Activated CD4-positive, alpha-beta memory T cell treated with anti-CD3 and anti-CD28 coated beads, Interleukin-2, amount 10 ng/mL, durations not matched to agents 7 days and 5 days (primary cell): ENCODE results near the gene OTUD4. TPM values are rescaled to one million over a fixed set of nuclear protein-coding genes. Genes with fewer than 3 reads are reported as not detected.

ENCODE experiments used
- CTCF ChIA-PET: fragments of 350-600 bp; sonication (Branson Sonifier 250); formaldehyde crosslinking; loops from one replicate; lab custom pipeline; 2021; ENCODE audit warnings: antibody characterized with exemption, inconsistent platforms; lab: Charles Lee
- POLR2A ChIA-PET: fragments of 350-600 bp; sonication (Branson Sonifier 250); formaldehyde crosslinking; loops from one replicate; lab custom pipeline; 2021; ENCODE audit warnings: antibody characterized with exemption; lab: Charles Lee
- DNase-seq: peaks from one replicate; pipeline ENCODE4 v3.0.0-alpha.2; 2020
- H3K27ac Mint-ChIP-seq: one replicate; pipeline ENCODE4 v1.8.0; 2021; ENCODE audit warnings: mild to moderate bottlenecking, mixed read lengths
- H3K27me3 Mint-ChIP-seq: one replicate; pipeline ENCODE4 v1.8.0; 2021; ENCODE audit warnings: mixed read lengths
- H3K36me3 Mint-ChIP-seq: one replicate; pipeline ENCODE4 v1.8.0; 2021; ENCODE audit warnings: low read depth, mixed read lengths
- H3K4me1 Mint-ChIP-seq: one replicate; pipeline ENCODE4 v1.8.0; 2021; ENCODE audit warnings: mixed read lengths
- H3K4me3 Mint-ChIP-seq: one replicate; pipeline ENCODE4 v1.8.0; 2021; ENCODE audit warnings: mild to moderate bottlenecking, mixed read lengths
- H3K9me3 Mint-ChIP-seq: one replicate; pipeline ENCODE4 v1.8.0; 2021; ENCODE audit warnings: mixed read lengths
- total RNA-seq, 2 experiments: library from RNA; stranded (reverse); gene quantifications; one replicate each; pipeline ENCODE4 v1.2.3, GENCODE V29; 2021

Gene OTUD4
- total RNA-seq, 2 experiments from 2014 or later = 45.8 to 51.2 TPM

GRCh38 chr4:145177511-145177905 lies 2.9 kb downstream of the OTUD4 start:
- H3K36me3 Mint-ChIP-seq = peaks cover 28% of the 10 kb centered on the region

GRCh38 chr4:145176641-145177432 lies 3.6 kb downstream of the OTUD4 start:
- peak overlapping the region; percentile 87 for H3K4me3 Mint-ChIP-seq

More at GRCh38 chr4:145177511-145177905, 2.9 kb downstream of the OTUD4 start:
- ChIA-PET CTCF (interaction anchor here (0.7 to 3.5 kb wide), 7 partner anchors 23 to 439 kb away, joined by 3 to 16 read pairs (median 4); partner anchors contain the start of genes ABCE1 and ANAPC10), POLR2A (interaction anchor here (0.8 to 5.5 kb wide), 10 partner anchors 8 to 441 kb away, joined by 3 to 85 read pairs (median 8); partner anchors contain the start of genes ABCE1, ANAPC10 and MMAA)
- Mint-ChIP-seq H3K9me3 (no peaks in the 10 kb centered on the region), H3K4me3 (peak overlapping the region; percentile 87), H3K4me1 (peaks cover 44% of the 10 kb centered on the region), H3K27ac (peak overlapping the region; percentile 95), H3K27me3 (no peaks in the 10 kb centered on the region)
- no peak for DNase-seq

GRCh38 chr4:145171911-145172310 lies 8.5 kb downstream of the OTUD4 start:
- H3K36me3 Mint-ChIP-seq = peaks cover 54% of the 10 kb centered on the region
- no peak for DNase-seq
- ChIA-PET CTCF (no interaction called here), POLR2A (no interaction called here)
- H3K27me3 Mint-ChIP-seq = no peaks in the 10 kb centered on the region
- H3K4me1 Mint-ChIP-seq = peaks cover 43% of the 10 kb centered on the region
- no peaks in the 10 kb centered on the region for H3K9me3 Mint-ChIP-seq
- H3K4me3 Mint-ChIP-seq = no peak overlapping the region
- no peak overlapping the region for H3K27ac Mint-ChIP-seq

More at GRCh38 chr4:145176641-145177432, 3.6 kb downstream of the OTUD4 start:
- Mint-ChIP-seq H3K9me3 (no peaks in the 10 kb centered on the region), H3K27me3 (no peaks in the 10 kb centered on the region), H3K4me1 (peaks cover 42% of the 10 kb centered on the region), H3K27ac (peak overlapping the region; percentile 95), H3K36me3 (peaks cover 31% of the 10 kb centered on the region)
- no peak for DNase-seq
- CTCF ChIA-PET = interaction anchor here (1.0 to 3.5 kb wide), 6 partner anchors 22 to 440 kb away, joined by 3 to 16 read pairs (median 4); partner anchors contain the start of genes ABCE1 and ANAPC10
- POLR2A ChIA-PET = interaction anchor here (0.9 to 5.1 kb wide), 9 partner anchors 9 to 77 kb away, joined by 3 to 85 read pairs (median 6); partner anchors contain the start of genes ABCE1 and ANAPC10

GRCh38 chr4:145170223-145170622 lies 10.2 kb downstream of the OTUD4 start:
- ChIA-PET POLR2A (interaction anchor here (1.0 to 2.2 kb wide), 4 partner anchors 8 to 19 kb away, joined by 3 to 7 read pairs (median 3); no protein-coding TSS in a partner anchor), CTCF (no interaction called here)
- no peak for DNase-seq
- H3K4me3 Mint-ChIP-seq = no peak overlapping the region
- no peaks in the 10 kb centered on the region for H3K9me3 Mint-ChIP-seq
- no peak overlapping the region for H3K27ac Mint-ChIP-seq
- H3K36me3 Mint-ChIP-seq = peaks cover 61% of the 10 kb centered on the region
- H3K27me3 Mint-ChIP-seq = no peaks in the 10 kb centered on the region
- peaks cover 39% of the 10 kb centered on the region for H3K4me1 Mint-ChIP-seq

GRCh38 chr4:145168581-145169187 lies 11.7 kb downstream of the OTUD4 start:
- Mint-ChIP-seq H3K36me3 (peaks cover 49% of the 10 kb centered on the region), H3K4me3 (no peak overlapping the region), H3K27ac (no peak overlapping the region), H3K9me3 (no peaks in the 10 kb centered on the region), H3K27me3 (no peaks in the 10 kb centered on the region), H3K4me1 (peaks cover 28% of the 10 kb centered on the region)
- ChIA-PET CTCF (no interaction called here), POLR2A (interaction anchor here (0.9 to 2.7 kb wide), 4 partner anchors 9 to 66 kb away, joined by 3 to 11 read pairs (median 6); no protein-coding TSS in a partner anchor)
- DNase-seq = no peak

- Mint-ChIP-seq H3K4me3 (no peak overlapping the region), H3K27ac (no peak overlapping the region), H3K4me1 (peaks cover 24% of the 10 kb centered on the region), H3K36me3 (peaks cover 47% of the 10 kb centered on the region), H3K9me3 (no peaks in the 10 kb centered on the region), H3K27me3 (no peaks in the 10 kb centered on the region)
- CTCF ChIA-PET = no interaction called here
- DNase-seq = no peak
- POLR2A ChIA-PET = interaction anchor here (0.9 to 2.7 kb wide), 3 partner anchors 9 to 65 kb away, joined by 3 to 11 read pairs (median 6); no protein-coding TSS in a partner anchor
These were observed 12.5 kb downstream of the OTUD4 start for GRCh38 chr4:145167887-145168286.

GRCh38 chr4:145161549-145161948 lies 18.8 kb downstream of the OTUD4 start:
- Mint-ChIP-seq H3K9me3 (no peaks in the 10 kb centered on the region), H3K27ac (no peak overlapping the region), H3K4me3 (no peak overlapping the region), H3K4me1 (peaks cover 11% of the 10 kb centered on the region), H3K27me3 (no peaks in the 10 kb centered on the region), H3K36me3 (peaks cover 38% of the 10 kb centered on the region)
- DNase-seq = no peak
- ChIA-PET CTCF (interaction anchor here (1.1 kb wide), 1 partner anchor 100 kb away, joined by 3 read pairs; no protein-coding TSS in a partner anchor), POLR2A (interaction anchor here (0.9 to 1.4 kb wide), 4 partner anchors 9 to 20 kb away, joined by 3 to 4 read pairs (median 4); no protein-coding TSS in a partner anchor)

GRCh38 chr4:145156986-145157385 lies 23.4 kb downstream of the OTUD4 start:
- ChIA-PET POLR2A (interaction anchor here (1.1 kb wide), 1 partner anchor 25 kb away, joined by 3 read pairs; no protein-coding TSS in a partner anchor), CTCF (interaction anchor here (0.7 kb wide), 1 partner anchor 500 kb away, joined by 3 read pairs; no protein-coding TSS in a partner anchor)
- no peaks in the 10 kb centered on the region for H3K9me3 Mint-ChIP-seq
- peaks cover 29% of the 10 kb centered on the region for H3K4me1 Mint-ChIP-seq
- DNase-seq = no peak
- H3K36me3 Mint-ChIP-seq = peaks cover 67% of the 10 kb centered on the region
- no peak overlapping the region for H3K4me3 Mint-ChIP-seq
- no peak overlapping the region for H3K27ac Mint-ChIP-seq
- no peaks in the 10 kb centered on the region for H3K27me3 Mint-ChIP-seq

- Mint-ChIP-seq H3K4me3 (no peak overlapping the region), H3K27me3 (no peaks in the 10 kb centered on the region), H3K36me3 (peaks cover 63% of the 10 kb centered on the region), H3K27ac (no peak overlapping the region), H3K4me1 (peaks cover 29% of the 10 kb centered on the region), H3K9me3 (no peaks in the 10 kb centered on the region)
- no peak for DNase-seq
- POLR2A ChIA-PET = interaction anchor here (0.9 to 1.7 kb wide), 3 partner anchors 22 to 462 kb away, joined by 3 to 8 read pairs (median 3); no protein-coding TSS in a partner anchor
- CTCF ChIA-PET = interaction anchor here (0.6 to 1.3 kb wide), 8 partner anchors 14 to 926 kb away, joined by 3 to 5 read pairs (median 3); partner anchors contain the start of genes ABCE1 and ANAPC10
These were observed 25.0 kb downstream of the OTUD4 start for GRCh38 chr4:145155268-145155870.

- no peak for DNase-seq
- peaks cover 69% of the 10 kb centered on the region for H3K36me3 Mint-ChIP-seq
- POLR2A ChIA-PET = interaction anchor here (0.9 to 1.7 kb wide), 3 partner anchors 10 to 462 kb away, joined by 3 to 8 read pairs (median 3); no protein-coding TSS in a partner anchor
These were observed 25.8 kb downstream of the OTUD4 start for GRCh38 chr4:145154573-145154972.

GRCh38 chr4:145153904-145154298 lies 26.5 kb downstream of the OTUD4 start:
- POLR2A ChIA-PET = interaction anchor here (1.4 kb wide), 1 partner anchor 9 kb away, joined by 3 read pairs; no protein-coding TSS in a partner anchor
- Mint-ChIP-seq H3K27me3 (no peaks in the 10 kb centered on the region), H3K9me3 (no peaks in the 10 kb centered on the region), H3K36me3 (peaks cover 72% of the 10 kb centered on the region), H3K4me1 (peaks cover 25% of the 10 kb centered on the region), H3K4me3 (no peak overlapping the region), H3K27ac (peak overlapping the region; percentile 18)
- no peak for DNase-seq
- CTCF ChIA-PET = interaction anchor here (1.2 kb wide), 1 partner anchor 39 kb away, joined by 3 read pairs; no protein-coding TSS in a partner anchor

More at GRCh38 chr4:145154573-145154972, 25.8 kb downstream of the OTUD4 start:
- Mint-ChIP-seq H3K9me3 (no peaks in the 10 kb centered on the region), H3K4me3 (no peak overlapping the region), H3K27ac (peak overlapping the region; percentile 18), H3K4me1 (peaks cover 28% of the 10 kb centered on the region), H3K27me3 (no peaks in the 10 kb centered on the region)
- CTCF ChIA-PET = interaction anchor here (0.9 to 1.3 kb wide), 7 partner anchors 13 to 462 kb away, joined by 3 to 5 read pairs (median 3); partner anchors contain the start of genes ABCE1 and ANAPC10
